GM11168 (cell line): ENCODE data around the gene SLC35B4.
"Not testable (repeated sequence)": the region's sequence is repeated elsewhere in the genome, so short reads cannot be mapped to it uniquely, and the experiment has no call there.

Experiments used
- in situ Hi-C: fragments of 300-500 bp; cut with MboI; formaldehyde crosslinking; loops from one replicate; pipeline ENCODE4 v1.12.0; 2022; ENCODE audit warnings: low sequenced_read_pairs; ENCODE audit not compliant: unreplicated experiment

SLC35B4 gene

GRCh38 chr7:134295982-134296381, 20.7 kb downstream of the SLC35B4 start:
- in situ Hi-C loops = not testable (repeated sequence)

- in situ Hi-C loops = no loop called here
Measured at GRCh38 chr7:134293002-134293740, 23.6 kb downstream of the SLC35B4 start.

- in situ Hi-C loops = no loop called here
Measured at GRCh38 chr7:134290286-134290685, 26.4 kb downstream of the SLC35B4 start.

GRCh38 chr7:134289841-134290240, 26.9 kb downstream of the SLC35B4 start:
- in situ Hi-C loops = no loop called here

- in situ Hi-C loops = no loop called here
Measured at GRCh38 chr7:134289423-134289822, 27.3 kb downstream of the SLC35B4 start.

- in situ Hi-C loops = no loop called here
Measured at GRCh38 chr7:134287916-134288659, 28.6 kb downstream of the SLC35B4 start.

- in situ Hi-C loops = no loop called here
Measured at GRCh38 chr7:134284952-134285351, 31.8 kb downstream of the SLC35B4 start.

- in situ Hi-C loops = no loop called here
Measured at GRCh38 chr7:134284011-134284410, 32.7 kb downstream of the SLC35B4 start.

- in situ Hi-C loops = no loop called here
Measured at GRCh38 chr7:134280508-134280907, 36.2 kb downstream of the SLC35B4 start.

- in situ Hi-C loops = no loop called here
Measured at GRCh38 chr7:134279898-134280297, 36.8 kb downstream of the SLC35B4 start.

GRCh38 chr7:134279336-134279735, 37.4 kb downstream of the SLC35B4 start:
- in situ Hi-C loops = no loop called here

GRCh38 chr7:134278502-134279153, 38.1 kb downstream of the SLC35B4 start:
- in situ Hi-C loops = no loop called here

GRCh38 chr7:134276951-134277350, 39.8 kb downstream of the SLC35B4 start:
- in situ Hi-C loops = no loop called here

GRCh38 chr7:134262322-134262721, 54.4 kb downstream of the SLC35B4 start:
- in situ Hi-C loops = no loop called here

- in situ Hi-C loops = no loop called here
Measured at GRCh38 chr7:134255814-134256213, 60.9 kb downstream of the SLC35B4 start.

- in situ Hi-C loops = no loop called here
Measured at GRCh38 chr7:134254311-134254710, 62.4 kb downstream of the SLC35B4 start.

- in situ Hi-C loops = no loop called here
Measured at GRCh38 chr7:134248196-134248595, 68.5 kb downstream of the SLC35B4 start.

GRCh38 chr7:134246761-134247160, 70.0 kb downstream of the SLC35B4 start:
- in situ Hi-C loops = no loop called here

- in situ Hi-C loops = no loop called here
Measured at GRCh38 chr7:134246347-134246746, 70.4 kb downstream of the SLC35B4 start.

GRCh38 chr7:134245253-134245652, 71.5 kb downstream of the SLC35B4 start:
- in situ Hi-C loops = no loop called here
